ENCODE measurements around the gene PTCH1.

- TF ChIP-seq, protein P1, sequence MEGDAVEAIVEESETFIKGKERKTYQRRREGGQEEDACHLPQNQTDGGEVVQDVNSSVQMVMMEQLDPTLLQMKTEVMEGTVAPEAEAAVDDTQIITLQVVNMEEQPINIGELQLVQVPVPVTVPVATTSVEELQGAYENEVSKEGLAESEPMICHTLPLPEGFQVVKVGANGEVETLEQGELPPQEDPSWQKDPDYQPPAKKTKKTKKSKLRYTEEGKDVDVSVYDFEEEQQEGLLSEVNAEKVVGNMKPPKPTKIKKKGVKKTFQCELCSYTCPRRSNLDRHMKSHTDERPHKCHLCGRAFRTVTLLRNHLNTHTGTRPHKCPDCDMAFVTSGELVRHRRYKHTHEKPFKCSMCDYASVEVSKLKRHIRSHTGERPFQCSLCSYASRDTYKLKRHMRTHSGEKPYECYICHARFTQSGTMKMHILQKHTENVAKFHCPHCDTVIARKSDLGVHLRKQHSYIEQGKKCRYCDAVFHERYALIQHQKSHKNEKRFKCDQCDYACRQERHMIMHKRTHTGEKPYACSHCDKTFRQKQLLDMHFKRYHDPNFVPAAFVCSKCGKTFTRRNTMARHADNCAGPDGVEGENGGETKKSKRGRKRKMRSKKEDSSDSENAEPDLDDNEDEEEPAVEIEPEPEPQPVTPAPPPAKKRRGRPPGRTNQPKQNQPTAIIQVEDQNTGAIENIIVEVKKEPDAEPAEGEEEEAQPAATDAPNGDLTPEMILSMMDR (IDR thresholded peaks at IDR 0.05): no peak
- no peak for TF ChIP-seq POLR2AphosphoS5 (IDR thresholded peaks at IDR 0.05)
- no peak for TF ChIP-seq POLR2A (IDR thresholded peaks at IDR 0.05)
These were observed 37.4 kb downstream of the PTCH1 start for GRCh38 chr9:95479330-95479729.

Measured in prostate gland (tissue), 2 donors.